GM18511 (cell line): Measurements from ENCODE around the gene TXNRD2.

Source experiments
- ATAC-seq: cut with Tn5 transposase; IDR thresholded peaks from one replicate; pipeline ENCODE4 v1.9.1; 2021; ENCODE audit warnings: mild to moderate bottlenecking, moderate library complexity; ENCODE audit not compliant: unreplicated experiment

The TXNRD2 gene

DNA sequence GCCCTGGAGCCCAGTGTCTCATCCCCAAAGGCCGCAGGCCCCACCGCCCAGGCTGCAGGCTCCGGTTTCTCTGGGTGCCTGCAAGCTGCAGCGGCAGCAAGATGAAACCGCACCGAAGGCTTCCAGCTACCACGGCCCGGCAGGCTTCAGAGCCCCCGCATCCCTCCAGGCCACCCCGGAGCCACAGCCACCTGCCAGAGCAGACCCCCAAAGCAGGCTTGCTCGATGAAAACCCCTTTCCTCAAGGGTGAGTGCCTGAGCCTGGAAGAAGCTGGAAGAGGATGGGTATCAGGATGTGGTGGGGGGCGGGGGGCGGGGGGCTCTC, 62.4 kb downstream of the TXNRD2 start:
- no peak for ATAC-seq

DNA sequence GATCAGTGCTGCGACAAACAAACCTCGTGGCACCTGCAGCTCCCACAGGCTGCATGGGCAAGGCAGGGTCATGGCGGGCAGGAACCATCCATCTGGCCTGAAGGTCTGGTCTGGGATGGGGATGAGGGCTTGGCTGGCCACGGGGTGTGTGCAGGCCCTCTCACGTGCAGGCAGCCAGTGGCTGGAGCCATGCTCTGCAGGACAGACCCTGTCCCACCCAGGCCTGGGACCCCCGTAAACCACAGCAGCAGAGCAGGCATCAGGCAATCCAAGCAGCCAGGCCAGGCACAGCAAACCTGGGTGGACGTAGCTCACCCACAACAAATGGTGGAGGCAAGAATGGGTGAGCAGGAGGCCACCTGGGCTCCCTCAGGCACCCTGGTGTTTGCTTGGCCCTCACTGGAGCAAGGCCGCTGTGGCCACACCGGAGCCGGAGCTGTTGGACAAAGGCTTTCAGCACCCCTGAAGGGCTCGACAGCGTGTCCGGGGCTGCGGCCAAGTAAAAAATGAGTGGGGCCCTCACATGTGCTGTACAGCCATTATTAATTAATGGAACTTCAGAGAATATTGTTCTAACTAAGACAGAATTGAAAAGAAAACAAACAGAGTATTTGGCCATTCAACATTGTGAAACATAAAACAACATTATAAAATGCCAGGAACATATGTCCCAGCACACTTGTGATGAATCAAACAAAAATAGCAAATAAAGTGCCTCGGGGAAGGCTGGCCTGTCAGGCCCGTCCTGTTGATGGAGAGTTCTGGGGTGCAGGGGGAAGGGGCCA, 63.0 kb downstream of the TXNRD2 start:
- ATAC-seq, result no peak

DNA sequence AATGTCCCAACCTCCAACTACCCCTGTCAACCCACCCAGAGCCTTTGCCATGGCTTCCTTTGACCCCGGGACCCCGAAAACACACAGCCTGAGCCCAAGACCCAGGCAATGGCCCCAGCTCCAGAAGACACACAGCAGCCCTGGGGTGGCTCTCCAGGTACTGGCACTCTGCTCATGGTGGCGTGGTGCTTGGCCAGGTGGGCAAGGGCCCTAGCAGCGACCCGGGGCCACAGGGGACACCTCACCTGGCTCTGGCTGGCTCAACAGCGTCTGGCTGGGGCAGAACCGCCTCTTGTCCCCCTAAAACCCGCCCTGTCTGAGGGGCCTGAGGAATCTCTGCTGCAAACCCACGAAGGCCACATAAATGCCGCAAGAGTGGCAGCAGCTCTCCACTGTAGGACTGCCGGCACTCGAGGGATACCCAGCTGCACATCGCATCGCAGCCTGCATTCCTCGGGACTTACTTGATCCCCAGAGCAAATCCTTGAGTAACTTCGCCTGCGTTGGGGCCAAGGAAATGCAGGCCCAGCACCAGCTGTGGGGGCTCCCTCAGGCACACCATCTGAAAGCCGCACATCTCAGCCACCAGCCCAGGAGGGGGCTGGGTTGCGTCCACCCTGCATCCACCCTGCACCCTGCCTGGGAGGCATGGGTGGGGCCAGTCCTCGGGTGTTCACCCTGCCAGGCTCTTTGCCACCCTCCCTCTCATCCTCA, 63.8 kb downstream of the TXNRD2 start:
- no peak for ATAC-seq

DNA sequence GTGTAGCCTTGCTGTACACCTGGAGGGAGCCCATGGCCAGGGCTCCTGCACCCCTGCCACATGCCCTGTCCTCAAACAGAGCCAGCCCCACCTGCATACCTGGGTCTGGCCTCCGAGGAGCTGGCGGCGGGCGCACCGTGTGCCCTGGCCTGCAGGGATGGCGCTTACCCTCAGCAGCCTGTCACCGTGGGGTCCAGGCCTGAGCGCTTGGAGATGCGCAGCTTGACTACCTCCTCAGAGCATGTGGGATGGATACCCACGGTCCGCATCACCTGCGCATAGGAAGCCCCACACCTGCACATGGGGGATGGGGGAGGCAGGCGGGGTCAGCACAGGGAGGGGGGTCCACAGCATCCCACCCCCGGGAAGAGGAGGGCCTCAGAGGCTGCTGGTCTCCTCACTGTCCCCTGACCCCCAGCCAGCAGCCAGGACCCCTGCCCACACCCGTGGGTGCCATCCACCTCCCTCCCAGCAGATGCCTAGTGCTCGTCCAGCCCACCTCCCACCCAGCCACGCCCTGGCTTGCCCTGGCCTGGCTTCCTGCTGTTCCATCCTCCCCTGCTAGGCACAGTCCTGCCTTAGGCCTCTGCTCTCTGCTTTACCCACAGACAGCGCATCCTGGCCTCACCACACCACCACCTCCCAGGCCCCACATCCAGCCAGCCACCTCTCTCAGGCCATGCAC, 64.5 kb downstream of the TXNRD2 start:
- no peak for ATAC-seq

DNA sequence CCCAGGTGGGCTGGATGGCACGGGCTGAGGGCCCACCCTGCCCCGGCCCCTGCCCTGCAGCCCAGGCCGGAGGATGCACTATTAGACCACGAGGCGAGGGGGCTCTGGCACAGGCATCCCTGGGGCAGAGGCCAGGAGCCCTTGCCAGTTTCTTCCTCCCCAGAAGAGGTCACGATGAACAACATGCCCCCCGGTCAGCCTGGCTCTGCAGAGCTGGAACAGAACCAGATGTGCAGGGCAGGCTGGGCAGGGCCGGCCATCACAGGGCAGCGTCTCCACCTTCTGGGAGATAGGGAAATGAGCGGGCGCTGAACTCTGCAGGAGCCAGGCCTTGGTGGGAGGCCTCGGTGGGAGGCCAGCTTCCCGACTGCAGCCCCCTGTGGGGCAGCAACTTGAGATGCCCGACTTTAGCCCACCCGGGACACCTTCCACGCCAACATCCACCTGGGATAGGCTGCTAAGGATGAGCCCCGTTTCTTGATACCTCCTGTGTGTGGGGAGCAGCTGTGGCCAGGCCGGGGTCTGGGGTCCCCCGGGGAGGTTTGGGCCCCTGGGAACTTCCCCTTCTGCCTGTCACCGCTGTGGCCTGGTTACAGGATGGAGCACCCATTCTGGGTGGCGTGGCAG, 65.2 kb downstream of the TXNRD2 start:
- ATAC-seq, result no peak

DNA sequence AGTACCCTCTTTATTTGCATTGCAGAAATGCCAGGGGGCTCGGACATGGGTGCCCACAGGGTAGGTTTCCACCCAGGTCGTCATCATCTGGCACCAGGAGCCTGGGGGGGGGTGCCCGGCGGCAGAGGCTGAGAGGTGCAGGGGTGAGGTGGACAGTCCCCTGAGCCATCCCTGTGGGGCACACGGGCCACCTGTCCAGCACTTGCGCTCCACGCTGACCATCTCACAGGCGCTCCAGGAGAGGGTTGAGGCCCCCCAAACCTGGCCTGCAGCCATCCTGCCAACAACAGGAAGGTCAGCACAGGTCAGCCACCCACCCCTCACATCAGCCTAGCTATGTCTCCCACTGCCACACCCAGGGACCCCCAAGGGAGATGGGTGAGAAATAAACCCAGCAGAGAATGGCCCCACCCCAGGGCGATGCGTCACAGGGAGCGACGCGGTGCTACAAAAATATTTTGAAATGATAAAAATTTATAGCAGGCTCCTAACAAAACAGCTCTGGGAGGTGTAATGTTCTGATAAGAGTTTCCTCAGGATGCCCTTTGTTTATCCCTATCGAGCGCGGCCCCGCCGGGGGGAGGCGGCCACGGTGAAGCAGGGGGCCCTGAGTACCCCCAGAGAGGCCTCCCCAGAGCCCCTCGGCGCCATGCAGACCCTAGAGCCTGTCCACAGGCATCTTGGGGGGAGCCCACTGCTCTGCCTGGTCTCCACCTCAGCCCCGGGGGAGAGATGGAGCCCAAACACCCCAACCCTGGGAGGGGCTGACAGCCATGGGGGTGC, 65.9 kb downstream of the TXNRD2 start:
- no peak for ATAC-seq

DNA sequence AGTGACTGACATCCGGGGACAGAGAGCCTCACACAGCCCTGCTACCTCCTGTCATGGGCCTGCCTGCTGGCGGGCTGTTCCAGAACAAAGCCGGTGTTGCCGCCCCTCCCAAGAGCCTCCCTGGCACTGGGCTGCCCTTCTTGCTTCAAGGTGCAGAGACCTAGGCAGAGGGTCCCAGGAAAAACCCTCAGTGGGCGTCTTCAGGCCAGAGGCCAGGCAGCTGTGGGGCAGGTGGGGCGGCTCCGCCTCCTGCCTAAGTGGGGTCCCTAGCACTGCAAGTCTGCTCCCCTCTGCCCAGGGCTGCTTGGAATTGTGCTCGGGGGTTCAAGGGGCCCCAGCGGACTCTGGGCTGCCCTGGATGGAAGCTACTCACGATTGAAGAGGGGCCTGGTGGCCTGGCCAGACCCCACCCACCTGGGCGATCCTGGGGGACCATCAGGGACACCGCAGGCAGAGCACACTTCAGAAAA, 66.5 kb downstream of the TXNRD2 start:
- no peak for ATAC-seq

DNA sequence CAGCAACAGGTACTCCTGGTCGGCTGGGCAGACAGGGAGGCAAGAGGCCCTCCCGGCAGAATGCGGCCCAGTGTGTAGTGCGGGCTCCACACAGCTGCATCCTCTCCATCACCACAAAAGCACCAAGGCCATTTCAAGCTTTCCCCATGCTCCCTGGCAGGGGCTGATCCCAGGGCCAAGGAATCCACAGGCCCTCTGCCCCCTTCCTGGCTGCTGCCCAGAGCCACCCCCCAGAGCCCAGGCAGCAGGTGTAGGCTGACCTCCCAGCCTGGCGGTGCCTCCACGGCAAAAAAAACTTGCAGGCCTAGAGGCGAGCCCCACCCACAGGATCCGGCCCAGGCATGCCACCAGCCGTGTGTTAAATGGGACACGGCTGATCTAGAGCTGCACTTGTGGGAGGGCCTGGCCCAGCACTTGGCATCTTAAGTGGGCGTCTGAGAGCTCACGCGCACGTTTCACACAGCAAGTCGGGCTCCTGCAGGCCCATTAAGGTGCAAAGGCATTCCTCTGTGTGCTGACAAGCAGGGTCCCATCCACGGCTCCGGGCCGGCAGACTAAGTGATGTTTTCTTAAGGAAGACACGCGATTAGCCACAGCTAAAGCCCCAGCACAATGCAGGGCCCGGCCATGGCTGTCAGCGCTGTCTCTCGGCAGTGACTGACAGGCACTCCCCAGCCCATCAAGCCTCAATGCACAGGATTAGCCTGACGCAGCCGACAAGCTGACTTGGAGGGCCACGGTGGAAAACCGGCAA, 67.1 kb downstream of the TXNRD2 start:
- ATAC-seq, result no peak

DNA sequence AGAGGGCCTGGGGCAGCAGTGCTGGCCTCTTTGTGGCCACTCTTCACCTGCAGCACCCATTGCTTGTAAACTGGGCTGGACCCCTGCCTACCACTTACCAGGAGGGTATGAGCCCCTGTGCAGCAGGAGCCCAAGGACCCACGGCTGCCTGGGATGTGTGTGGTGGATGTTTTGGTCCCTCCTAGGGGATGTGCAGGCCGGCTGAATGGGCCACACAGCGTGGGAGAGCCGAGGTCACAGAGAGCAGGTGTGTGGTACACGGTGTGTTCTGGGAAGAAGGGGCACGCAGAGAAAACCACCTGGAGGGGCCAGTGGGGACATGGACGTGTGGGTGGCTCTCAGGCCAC, 67.7 kb downstream of the TXNRD2 start:
- no peak for ATAC-seq

DNA sequence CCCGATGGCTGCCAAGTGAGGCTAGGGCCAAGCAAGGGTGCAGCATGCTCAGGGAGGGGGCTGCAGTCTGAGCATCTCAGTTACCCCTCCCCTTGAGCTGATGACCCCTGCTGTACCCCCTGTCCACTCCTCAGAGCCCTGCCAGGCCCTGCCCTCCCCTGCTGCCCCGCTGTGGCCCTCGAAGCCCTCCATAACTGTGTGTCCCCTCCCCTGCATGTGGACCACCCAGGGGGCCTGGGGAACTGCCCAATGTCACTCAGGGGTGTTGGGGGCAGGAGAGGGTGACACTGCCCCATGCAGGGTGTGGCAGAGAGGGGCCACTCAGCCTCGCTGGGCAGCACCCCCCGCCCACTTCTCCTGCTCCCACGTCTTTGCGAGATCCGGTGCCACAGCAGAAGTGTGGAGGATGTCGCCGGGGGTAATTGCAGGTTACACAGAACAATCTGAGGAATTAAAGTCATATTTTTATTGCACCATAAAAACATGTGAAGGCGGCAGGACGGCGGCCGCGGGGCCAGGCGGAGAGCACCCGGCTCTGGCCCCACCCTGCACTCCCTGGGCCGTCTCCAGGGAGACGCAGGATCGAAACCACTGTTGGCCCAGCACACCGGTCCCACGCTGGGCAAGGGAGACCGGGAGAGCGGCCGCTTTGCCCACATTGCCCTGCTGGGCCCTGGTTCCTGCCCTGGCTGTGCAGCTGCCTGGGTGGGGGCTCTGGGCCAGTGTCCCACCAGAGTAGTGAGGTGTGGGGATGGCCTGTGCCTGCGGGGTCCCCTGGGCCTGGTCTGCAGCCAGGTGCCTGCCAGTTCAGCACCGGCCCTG, 68.3 kb downstream of the TXNRD2 start:
- no peak for ATAC-seq

DNA sequence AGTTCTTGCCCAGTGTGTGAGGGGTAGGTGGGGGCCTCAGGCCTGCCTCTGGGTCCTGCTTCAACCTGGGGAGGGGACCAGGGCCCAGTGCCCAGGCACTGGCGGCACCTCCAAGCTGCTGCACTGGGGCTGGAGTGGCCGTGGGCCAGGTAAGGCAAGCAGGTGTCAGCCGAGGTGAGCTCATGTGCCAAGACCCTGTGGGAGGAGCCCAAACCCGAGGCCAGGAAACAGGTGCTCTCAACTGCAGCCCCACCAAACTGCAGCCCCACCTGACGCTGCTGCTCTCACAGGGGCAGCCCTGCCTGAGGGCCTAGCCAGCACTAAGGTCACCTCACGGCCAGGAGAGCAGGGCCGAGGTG, 68.9 kb downstream of the TXNRD2 start:
- ATAC-seq, result no peak

DNA sequence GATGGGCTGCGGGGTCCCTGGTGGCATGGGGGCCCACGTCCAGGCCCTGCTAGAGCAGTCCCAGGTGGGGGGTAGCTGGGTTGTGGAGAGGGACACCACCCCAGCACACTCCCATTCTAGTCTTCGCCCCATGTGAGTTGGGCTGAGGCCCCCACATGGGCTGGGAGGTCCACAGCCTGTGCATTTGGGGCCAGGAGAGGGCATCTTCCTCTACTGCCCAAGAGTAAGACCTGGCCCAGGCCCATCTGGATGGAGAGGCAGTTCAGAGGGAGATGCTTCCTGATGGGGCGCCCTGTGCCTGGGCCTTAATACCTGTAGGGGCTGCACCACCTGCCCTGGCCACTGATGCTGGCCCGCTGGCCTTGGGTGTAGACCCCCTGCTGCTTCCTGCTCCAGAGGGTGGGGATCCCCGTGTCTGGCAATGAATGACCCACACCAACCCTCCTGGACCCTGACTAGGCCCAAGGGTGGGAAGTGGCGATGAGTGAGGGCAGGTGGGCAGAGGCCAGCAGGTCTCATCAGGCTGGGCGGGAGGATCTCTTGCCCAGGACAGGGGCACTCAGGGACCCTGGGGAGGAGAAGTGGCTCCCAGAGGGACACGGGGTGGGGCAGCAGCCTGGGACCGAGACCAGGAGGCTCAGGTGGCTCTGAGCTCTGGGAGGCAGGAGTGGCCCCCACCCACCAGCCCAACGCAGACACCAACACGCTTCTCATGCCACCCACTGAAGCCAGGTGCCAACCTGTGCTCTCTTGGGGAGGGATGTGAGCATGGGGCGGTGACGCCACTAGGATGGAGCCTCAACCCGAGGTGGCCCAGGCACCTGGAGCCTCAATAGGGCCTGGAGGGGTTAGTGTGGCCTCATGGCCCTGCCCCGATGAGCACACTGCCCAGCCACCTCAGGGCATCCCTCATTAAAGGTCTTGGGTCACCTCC, 69.5 kb downstream of the TXNRD2 start:
- ATAC-seq, result no peak

DNA sequence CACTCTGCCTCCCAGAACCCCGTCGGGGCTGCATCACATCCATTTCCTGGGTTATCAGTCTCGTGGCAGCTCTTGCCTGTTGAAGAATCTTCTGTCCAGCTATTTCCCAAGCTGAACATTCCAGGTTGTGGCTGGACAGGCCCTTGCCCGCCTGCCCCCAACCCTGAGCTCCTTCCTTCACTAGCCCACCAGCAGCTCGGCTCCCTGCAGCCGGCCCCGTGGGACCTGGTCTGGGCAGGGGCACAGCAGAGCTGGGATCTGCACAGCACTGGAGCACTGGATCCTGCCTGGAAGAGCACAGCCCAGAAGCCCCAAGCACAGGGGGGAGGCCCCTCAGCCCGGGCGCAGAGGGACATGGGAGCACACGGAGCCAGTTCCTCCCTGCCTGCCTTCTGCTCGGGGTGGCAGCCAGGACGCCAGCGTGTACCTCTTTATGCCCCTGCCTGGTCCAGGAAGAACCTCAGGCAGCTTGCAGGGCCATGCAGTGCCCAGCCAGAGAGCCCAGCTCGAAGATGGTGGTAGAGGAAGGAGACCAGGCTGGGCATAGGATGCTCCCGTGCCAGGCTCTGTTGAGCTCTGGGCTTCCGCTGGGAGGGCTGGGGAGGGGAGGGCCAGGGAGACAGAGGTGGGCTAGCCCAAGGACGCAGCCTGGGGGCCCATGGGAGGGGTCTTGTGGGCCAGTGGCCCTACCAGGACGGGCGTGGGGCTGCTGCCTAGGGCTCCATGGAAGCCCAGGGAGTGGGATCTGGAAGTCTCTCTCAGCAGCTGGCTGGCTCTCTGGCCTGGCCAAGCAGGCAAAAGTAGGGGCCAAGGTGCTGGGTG, 70.4 kb downstream of the TXNRD2 start:
- ATAC-seq, result no peak

DNA sequence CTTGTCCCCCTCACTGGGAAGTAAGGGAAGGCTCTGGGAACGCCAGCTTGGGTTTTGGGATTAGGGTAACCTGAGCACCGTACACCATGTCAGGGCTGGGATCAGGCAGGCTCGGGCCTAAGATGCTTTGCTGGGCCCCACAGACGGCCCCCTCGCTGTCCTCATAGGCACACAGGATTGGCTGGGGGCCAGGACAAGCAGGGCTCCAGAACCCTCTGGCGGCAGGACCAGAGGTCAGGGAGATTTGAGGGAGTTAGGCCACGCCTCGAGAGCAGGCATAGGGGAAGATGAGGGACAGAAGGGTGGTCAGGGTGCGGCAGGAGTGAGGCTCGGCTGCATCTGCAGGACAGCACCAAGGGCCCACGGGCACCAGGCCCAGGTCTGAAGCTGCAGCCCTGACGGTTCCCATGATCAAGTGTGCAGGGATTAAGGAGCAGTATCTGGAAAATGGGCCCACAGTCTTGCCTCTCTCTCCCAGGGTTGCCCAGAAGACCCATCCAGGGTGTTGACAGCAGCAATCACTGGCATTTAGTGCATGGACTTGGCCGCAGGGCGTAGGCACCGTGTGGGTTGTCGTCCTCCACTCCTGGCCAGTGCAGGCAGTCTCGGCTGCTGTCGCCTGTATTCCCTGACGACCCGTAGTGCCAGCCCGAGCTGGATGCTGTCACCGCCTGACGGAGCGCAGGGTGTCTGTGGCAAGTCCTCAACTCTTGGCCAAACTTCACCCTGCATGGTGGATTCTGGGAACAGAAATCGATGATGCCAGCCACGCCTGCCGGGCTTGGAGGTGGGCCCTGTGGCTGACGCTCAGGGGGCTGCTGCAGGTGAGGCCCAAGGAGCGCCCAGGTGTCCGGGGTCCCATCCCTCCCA, 71.2 kb downstream of the TXNRD2 start:
- ATAC-seq, result no peak

DNA sequence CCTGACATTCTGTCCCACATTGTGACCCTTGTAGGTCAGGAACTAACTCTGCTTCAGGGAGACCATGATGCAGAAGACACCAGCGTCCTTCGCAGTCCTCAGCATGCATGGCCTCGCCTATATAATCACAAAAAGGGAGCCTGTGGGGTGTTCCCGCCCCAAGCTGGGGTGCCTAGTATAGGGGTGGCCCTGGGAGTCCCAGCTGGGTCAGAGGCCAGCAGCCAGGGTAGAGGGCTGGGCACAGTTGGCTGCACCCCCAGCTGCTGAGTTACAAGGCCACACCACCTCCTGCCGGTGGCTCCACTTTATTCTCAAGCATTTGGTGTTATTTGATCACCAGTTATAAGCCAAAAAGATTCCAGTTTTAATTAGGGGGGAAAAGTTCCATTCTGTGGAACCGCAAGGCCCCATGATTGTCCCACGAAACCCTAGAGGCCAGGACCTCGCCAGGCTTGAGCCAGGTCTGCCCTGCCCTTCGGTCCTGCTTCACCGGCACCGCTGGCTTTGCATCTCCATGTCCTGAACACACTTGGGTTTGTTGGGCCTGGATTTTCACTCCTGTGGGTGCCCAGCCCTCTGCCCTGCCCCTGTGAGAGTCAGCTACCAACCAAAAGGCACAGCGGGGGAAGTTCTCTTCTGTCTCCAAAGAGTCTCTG, 72.0 kb downstream of the TXNRD2 start:
- ATAC-seq, result no peak
